H54 (cell line): ENCODE measurements around the gene VWA2.

Source experiments
- DNase-seq: peaks from one replicate; pipeline ENCODE4 v3.0.0; 2011; ENCODE audit warnings: low spot score, mixed read lengths; ENCODE audit not compliant: insufficient read length
- FAIRE-seq: peaks from 3 replicates; lab custom pipeline; 2011; peaks lifted over from hg19 to GRCh38; lab: Jason Lieb, UNC
- POLR2A ChIP-seq: IDR thresholded peaks from 2 replicates; pipeline ENCODE4 v1.6.1; 2011; ENCODE audit warnings: low read depth, mild to moderate bottlenecking, low read length

The VWA2 gene

DNA sequence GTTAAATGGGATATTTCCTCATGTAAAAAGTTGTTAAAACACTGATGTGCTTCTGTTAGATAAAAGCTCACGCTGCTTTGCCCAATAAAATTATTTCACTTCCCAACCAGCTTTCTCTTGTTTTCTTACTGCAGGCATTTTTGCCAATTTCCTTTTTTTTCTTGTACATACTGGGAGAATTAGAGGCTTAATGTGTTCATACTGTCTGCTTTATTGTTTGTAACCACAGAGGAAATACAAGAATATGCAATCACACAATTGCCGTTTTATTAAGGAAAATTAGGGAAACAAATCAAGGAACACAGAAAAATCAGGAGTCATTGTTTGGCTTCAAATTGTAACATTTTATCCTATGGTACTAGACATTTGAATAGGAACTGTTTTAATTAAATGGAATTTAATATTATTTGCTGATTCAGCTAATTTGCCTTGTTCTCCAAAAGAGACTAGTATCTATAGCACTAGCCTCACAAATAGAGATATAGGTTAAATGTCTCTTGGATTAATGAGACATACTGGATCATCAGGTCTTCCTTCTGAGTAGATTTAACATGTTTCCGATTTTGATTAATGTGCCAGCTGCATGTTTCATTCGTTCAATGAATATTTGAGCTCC, 6.4 kb upstream of the VWA2 start:
- no peak for FAIRE-seq
- TF ChIP-seq POLR2A: no peak
- DNase-seq: no peak

DNA sequence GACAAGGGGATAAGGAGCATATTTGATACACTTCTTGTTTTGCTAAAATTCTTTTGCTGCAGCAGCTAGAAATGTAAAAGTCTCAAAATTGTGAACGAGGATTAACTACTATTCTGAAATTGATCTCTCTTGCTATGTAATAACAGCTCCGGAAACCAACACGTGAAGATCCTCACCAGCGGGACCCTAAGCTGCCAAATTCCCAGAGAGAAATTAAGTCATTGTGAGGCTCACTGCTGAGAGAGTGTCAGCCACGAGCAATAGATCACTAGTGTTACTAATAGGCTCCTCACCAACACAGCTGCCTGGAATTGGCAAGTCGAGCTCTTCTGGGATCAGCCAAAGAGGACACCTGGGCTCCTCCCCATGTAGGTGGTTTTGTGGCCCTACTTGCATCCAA, 5.6 kb upstream of the VWA2 start:
- DNase-seq: no peak
- no peak for TF ChIP-seq POLR2A
- FAIRE-seq: no peak

- FAIRE-seq: no peak
- TF ChIP-seq POLR2A: no peak
- no peak for DNase-seq
Observed at GRCh38 chr10:114234132-114234531, 4.9 kb upstream of the VWA2 start.

DNA sequence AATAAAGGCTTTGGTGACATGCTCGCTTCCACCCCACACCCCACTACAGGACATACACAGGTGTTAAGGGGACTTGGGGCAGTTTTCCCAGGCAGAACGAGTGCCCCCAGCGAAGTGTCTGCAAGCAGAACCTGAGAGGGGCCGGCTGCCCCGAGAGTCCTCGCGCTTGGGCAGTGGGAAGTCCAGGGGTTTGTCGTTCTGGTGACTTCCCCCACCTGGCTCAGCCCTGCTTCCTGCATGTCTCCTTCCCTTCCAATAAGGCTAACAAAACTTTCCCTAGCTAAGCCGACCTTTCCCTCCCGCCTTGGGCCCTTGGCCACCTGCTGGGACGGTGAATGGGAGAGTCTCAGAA, 916 bp downstream of the VWA2 start:
- TF ChIP-seq POLR2A: no peak
- FAIRE-seq (no peak), DNase-seq (no peak)

GRCh38 chr10:114242235-114242634, 3.2 kb downstream of the VWA2 start:
- no peak for DNase-seq
- no peak for TF ChIP-seq POLR2A
- FAIRE-seq: no peak

- DNase-seq (no peak), FAIRE-seq (no peak)
- no peak for TF ChIP-seq POLR2A
Observed at GRCh38 chr10:114243661-114244060, 4.6 kb downstream of the VWA2 start.

GRCh38 chr10:114244126-114244525, 5.1 kb downstream of the VWA2 start:
- TF ChIP-seq POLR2A: no peak
- no peak for DNase-seq
- FAIRE-seq: no peak

GRCh38 chr10:114245121-114245791, 6.2 kb downstream of the VWA2 start:
- FAIRE-seq: no peak

GRCh38 chr10:114246679-114247305, 7.7 kb downstream of the VWA2 start:
- FAIRE-seq (no peak), DNase-seq (no peak)
- no peak for TF ChIP-seq POLR2A

More at GRCh38 chr10:114245121-114245791, 6.2 kb downstream of the VWA2 start:
- TF ChIP-seq POLR2A: no peak
- DNase-seq: no peak

DNA sequence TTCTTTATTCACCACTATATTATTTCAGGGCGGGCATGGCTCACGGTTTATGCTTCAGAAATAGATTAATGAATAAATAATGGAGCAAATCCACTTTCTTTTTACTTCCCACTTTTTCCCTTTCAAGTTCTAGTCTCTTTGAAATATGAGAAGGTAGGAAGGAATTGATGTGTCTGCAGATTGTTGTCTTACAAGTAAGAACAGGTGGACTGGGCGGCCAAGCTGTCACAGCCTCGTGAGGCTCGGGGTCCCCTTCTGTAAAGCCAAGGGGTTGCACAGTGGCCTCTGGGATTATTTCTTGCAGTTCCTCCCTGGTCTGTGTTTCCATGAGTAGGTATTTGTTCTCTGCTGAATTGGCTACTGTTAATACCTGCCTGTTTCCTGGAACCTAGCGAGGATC, 11.2 kb downstream of the VWA2 start:
- no peak for DNase-seq
- TF ChIP-seq POLR2A: no peak
- FAIRE-seq: no peak

DNA sequence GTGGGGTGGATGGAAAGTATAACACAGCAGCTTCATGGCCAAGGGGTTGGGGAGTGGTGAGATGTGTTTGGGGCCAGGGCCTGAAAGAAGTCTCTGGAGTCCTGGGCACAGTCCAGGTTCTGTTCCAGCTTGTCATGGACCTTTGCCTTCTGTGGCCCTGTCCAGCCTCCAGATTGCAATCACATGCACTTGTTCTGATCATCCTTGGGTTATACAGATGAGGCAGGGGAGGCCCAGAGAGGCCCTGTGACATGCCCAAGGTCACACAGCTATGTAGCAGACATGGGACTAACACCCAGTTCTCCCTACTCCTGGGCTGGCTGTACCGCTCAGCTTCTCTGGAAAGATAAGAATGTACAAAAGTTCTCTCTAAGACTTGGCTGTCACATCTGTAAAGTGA, 11.7 kb downstream of the VWA2 start:
- no peak for TF ChIP-seq POLR2A
- DNase-seq (no peak), FAIRE-seq (no peak)

DNA sequence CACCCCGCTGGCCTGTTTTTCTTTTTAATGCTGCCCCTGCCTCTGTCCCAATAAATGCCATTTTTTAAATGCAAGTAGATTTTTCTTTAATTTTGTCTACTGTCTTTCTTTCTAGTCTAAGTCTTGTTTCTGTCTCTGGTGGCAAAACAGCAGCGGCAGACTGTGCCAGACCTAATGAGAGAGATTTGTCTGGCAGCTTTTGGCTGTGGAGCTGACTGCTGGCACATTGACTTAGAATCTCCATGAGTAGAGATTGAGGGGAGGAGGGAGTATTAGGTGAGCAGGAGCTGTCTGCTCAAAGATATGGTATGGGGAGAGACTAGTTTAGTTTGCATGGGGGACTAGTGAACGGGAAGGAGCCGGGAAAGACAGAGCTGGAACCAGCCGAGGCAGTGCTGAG, 13.0 kb downstream of the VWA2 start:
- TF ChIP-seq POLR2A: no peak
- DNase-seq (no peak), FAIRE-seq (no peak)

DNA sequence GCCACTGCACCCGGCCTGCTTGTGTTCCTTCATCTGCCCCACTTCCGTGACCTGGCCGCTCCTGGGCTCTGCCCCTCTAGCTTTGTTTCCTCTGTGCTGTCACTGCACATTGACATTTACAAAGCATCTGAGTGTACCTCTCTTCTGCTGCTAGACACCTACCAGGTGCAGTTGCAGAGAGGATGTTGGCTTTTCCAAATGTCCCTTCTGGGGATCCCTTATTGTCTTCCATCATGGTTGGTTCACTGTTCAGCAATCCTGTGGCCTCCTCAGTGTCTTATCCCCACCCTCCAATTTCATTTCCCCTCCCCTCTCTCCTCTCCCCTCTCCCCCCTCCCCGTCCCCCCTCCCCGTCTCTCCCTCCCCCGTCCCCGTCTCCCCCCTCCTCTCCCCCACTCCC, 13.8 kb downstream of the VWA2 start:
- TF ChIP-seq POLR2A: no peak
- DNase-seq (no peak), FAIRE-seq (no peak)

DNA sequence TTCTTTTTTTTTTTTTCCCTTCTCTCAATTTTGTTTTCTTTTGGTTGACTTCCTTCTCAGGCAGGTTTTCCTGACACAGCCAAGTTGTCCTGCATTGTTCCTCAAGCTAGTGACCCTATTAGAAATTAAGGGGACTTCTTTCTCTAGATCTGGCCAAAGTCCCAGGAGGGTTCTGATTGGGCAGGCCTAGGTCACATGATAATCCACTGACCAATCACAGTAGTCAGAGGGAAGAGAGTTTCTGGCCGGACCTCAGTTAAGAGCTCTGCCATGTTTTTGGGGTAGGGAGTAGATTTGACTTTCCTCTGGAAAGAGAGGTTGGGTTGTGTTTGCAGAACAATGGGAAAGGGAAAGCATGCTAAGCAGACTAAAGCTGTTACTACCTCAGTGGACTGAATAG, 16.2 kb downstream of the VWA2 start:
- DNase-seq: no peak
- no peak for TF ChIP-seq POLR2A
- no peak for FAIRE-seq
